ENCODE results near the gene AEBP1.

Gene AEBP1

DNA sequence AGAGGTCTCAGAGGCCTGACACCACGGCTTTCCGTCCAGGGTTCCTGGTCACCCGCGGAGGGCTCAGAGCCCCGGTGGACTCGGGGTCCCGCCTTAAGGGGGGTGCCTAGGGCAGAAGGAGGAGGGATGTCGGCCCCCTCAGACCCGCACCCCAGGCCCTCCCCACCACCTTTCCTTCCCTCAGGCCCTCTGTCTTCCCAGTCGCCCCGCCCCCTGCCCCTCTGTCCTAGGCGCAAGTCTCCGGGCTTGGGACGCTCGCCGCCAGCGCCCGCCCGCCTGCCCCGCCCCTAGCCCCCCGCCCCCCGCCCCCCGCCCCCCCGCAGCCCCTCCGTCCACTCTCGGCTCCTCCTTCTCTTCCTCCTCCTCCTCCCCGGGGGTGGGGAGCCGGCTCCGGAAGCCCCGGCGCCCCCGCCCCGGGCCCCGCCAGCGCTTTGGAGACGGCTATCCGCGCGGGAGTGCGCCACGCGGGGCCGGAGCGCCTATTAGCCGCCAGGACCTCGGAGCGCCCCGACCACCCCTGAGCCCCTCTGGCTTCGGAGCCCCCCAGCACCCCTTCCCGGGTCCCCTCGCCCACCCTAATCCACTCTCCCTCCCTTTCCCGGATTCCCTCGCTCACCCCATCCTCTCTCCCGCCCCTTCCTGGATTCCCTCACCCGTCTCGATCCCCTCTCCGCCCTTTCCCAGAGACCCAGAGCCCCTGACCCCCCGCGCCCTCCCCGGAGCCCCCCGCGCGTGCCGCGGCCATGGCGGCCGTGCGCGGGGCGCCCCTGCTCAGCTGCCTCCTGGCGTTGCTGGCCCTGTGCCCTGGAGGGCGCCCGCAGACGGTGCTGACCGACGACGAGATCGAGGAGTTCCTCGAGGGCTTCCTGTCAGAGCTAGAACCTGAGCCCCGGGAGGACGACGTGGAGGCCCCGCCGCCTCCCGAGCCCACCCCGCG lies at the start of gene AEBP1:
TSS of gene AEBP1 (plus strand) at position 423 of the 937 bp plus-strand sequence. CDS start at position 744, 321 bp downstream.
- DNase-seq (ENCODE audit: low spot score), result no peak

GRCh38 chr7:44056681-44057080 lies 47.5 kb upstream of the AEBP1 start:
- no peak for DNase-seq (ENCODE audit: low spot score)

DNA sequence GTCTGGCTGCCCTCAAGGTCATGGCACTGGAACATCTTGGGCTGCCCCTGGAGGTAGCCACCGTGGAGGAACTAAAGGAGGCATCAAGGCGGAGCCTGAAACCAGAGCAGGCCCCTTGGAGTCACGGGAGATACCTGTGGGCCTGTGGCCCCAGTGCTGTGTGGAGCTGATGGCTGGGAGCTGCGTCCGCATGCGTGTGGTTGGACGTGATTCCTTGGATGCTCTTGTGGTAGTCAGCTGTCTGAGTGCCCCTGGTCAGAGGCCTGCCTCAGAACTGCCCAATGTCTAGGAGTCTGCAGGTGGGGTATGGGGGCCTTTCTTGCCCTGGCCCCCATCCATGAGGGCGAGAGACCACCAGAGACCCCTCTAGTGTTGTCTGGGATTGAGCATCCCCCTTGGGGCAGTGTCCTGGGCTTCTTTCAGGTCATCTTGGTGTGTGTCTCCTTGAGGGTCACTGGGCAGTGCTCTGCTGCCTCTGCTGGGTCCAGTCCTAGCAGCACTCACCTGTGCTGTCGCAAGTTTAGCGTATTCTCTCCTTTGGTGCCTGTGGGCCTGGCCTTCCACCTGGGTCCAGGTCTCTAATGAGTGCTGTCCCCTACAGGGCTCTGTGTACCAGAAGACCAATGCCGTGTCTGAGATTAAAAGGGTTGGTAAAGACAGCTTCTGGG lies 46.8 kb upstream of the AEBP1 start:
- DNase-seq (ENCODE audit: low spot score), result no peak

DNA sequence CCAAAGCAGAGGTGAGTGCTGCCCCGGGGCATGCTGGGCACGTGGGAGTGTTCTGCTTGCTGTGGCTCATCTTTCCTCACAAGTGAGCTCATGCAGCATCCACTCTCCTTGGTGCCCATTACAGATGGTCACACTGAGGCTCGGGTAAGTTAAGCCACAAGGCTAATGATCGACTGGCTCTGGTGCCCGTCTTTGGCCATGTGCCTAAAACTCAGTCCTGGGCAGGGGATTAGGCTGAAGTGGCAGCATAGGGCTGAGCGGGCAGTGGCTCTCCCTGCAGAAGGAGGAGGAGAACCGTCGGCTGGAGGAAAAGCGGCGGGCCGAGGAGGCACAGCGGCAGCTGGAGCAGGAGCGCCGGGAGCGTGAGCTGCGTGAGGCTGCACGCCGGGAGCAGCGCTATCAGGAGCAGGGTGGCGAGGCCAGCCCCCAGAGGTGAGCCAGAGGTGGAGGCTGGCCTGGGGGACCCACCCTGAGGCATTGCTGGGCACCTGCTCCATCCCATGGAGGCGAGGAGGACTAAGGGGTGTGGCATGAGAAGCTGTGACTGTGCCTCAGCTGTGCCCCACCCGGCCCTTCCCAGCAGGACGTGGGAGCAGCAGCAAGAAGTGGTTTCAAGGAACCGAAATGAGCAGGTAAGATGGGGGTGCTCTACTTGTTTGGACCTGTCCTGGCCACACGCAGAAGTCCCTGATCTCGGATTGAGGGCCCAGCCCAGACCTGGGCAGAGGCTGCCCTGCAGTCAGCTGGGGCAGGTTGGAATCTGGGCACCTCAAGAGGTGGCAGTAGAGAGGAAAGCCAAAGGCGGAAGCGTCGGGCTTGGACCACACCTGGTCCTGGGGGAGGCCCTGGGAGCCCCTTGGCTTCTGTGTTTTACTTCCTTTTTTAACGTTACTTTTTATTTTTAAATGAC lies 46.0 kb upstream of the AEBP1 start:
- DNase-seq (ENCODE audit: low spot score), result no peak

GRCh38 chr7:44058759-44059218 lies 45.4 kb upstream of the AEBP1 start:
- no peak for DNase-seq (ENCODE audit: low spot score)

GRCh38 chr7:44059219-44060090 lies 44.7 kb upstream of the AEBP1 start:
- DNase-seq (ENCODE audit: low spot score), result no peak

DNA sequence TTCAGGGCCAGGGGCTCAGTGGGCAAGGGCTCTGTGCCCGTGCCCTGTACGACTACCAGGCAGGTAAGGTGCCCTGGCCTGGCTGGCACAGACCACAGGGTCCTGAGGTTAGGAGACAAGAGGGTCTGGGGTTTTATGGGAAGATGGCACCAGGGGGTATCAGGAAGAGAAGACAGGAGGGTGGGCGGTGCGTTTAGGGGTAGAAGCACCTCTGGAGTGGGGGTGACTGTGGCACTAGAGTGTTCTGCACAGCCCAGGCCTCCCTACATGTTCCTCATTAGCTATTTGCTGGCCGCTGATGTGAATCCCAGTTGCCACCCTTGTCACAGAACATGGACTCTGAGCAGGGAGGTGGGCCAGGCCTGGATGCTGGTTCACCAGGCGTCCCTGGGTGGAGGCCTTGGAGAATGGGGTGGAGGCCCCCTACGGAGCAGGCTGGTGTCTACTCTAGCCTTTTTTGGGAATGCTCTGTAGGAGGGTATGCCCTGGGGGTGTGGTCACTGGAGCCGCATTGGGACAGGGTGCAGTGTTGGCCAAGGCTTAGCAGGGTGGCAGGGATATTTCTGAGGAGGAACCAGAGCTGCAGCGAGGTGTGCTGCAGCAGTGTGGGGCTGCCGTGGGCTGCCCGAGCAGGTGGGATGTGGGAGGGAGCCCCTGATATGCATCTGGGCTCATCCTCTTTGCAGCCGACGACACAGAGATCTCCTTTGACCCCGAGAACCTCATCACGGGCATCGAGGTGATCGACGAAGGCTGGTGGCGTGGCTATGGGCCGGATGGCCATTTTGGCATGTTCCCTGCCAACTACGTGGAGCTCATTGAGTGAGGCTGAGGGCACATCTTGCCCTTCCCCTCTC lies 43.8 kb upstream of the AEBP1 start:
- DNase-seq (ENCODE audit: low spot score), result no peak

GRCh38 chr7:44060948-44061644 lies 43.0 kb upstream of the AEBP1 start:
- DNase-seq (ENCODE audit: low spot score), result no peak

DNA sequence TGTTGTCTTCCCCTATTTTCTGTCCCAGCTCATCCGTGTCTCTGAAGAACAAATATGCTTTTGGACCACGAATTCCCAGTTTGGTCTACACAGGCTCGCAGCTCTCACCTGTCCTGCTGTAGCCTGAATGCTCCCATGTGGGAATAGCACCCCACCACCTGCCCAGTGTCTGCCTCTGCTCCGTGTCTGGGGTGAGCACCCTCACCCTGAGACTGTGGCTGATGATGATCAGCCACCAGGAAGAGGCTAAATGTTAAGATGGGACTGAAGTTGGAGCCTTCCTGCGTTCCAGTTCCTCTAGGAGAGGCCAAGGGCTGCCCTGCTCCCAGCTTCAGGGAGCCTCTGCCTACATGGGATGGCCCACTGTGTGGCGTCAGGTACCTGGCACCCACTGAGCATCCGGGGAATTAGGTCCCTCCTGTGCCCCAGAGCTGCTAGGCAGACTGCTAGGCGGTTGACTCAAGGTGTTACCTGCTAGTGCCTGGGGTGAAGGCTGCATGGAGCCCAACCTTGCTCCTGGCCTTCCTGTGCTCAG lies 42.4 kb upstream of the AEBP1 start:
- no peak for DNase-seq (ENCODE audit: low spot score)

- no peak for DNase-seq (ENCODE audit: low spot score)
Measured at GRCh38 chr7:44062180-44062902, 41.8 kb upstream of the AEBP1 start.

DNA sequence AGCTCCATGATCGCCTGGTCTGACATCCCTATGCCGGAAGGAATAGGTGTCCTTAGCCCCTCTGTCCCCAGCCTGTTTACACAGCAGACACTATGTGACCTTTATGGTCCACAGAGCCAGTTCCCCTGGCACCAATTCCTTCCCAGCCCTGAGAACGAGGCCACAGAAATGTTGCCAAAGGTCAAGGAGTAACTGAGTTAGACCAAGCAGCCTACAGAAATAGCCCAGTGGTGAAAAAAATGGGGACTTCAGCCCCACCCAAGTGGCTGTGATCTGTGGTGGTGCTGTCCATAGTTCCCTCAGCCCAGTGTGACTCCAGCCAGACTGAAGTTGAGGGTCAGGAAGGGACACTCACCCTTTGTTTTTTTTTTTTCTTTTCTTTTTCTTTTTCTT lies 41.2 kb upstream of the AEBP1 start:
- DNase-seq (ENCODE audit: low spot score), result no peak

DNA sequence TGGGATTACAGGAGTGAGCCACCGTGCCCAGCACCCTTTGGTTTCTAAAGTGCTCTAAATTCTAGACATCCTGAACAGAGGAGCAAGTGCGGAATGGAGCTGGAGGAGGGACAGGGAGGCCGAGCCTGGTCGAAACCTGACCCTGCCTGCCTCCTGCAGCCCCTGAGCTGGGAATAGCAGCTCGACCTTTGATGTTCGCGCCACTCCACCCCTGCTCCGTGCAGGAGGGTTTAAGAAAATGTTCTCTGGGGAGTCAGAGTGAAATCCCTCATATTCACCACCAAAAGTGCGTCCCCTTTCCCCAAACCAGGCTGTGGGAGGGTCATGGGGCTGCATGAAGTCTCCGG lies 40.6 kb upstream of the AEBP1 start:
- DNase-seq (ENCODE audit: low spot score), result no peak

DNA sequence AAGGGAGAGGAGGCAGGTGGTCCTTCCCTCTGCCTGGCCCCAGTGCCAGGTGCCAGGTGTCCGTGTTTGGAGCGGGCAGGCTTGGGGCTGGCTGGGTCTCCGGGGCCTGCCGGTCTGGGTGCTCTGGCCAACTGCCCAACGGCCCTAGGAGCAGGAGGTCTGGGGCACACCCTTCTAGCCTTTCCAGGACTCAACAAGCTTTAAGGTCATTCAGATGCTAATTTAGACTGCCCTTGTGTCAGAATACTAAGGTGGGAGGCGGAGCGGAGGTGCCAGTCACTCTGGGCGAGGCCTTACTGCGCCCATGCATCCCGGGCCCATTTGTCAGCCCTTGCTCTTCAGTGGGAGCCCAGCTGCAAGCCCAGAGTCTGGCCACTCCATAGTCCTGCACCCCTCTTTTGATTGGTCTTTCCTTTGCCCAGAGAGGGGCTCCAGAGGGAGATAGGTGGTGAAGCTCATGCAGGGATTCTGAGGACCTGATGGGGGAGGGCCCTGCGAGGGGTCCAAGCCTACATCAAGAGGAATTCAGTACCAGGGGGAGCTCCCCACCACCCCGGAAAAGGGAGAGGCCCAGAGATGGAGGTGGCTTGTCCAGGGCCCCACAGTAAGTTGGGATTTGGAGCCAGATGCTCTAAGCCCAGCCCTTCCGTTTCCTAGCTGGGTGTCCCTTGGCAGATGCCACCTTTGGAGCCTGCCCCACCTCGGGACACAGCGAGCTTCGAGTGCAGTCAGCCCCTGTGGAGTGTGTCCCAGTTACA lies 40.1 kb upstream of the AEBP1 start:
- DNase-seq (ENCODE audit: low spot score), result no peak

- no peak for DNase-seq (ENCODE audit: low spot score)
Measured at GRCh38 chr7:44064791-44065430, 39.2 kb upstream of the AEBP1 start.

GRCh38 chr7:44065431-44066110 lies 38.6 kb upstream of the AEBP1 start, which contains the start of gene PGAM2:
PGAM2 (minus strand) TSS chr7:44065567; CDS start chr7:44065529, 38 bp downstream.
- no peak for DNase-seq (ENCODE audit: low spot score)

GRCh38 chr7:44066111-44066460 lies 38.1 kb upstream of the AEBP1 start:
- no peak for DNase-seq (ENCODE audit: low spot score)

All from HuH-7.5 (cell line).